Measurements from ENCODE around the gene RAB3A. TPM values are rescaled to one million over a fixed set of nuclear protein-coding genes. Genes with fewer than 3 reads are reported as not detected.
A peak's percentile ranks its signal among the peaks of the same experiment; 100 is the strongest.

Gene RAB3A
- total RNA-seq, 1 experiment from 2014 or later: 4.0 TPM

DNA sequence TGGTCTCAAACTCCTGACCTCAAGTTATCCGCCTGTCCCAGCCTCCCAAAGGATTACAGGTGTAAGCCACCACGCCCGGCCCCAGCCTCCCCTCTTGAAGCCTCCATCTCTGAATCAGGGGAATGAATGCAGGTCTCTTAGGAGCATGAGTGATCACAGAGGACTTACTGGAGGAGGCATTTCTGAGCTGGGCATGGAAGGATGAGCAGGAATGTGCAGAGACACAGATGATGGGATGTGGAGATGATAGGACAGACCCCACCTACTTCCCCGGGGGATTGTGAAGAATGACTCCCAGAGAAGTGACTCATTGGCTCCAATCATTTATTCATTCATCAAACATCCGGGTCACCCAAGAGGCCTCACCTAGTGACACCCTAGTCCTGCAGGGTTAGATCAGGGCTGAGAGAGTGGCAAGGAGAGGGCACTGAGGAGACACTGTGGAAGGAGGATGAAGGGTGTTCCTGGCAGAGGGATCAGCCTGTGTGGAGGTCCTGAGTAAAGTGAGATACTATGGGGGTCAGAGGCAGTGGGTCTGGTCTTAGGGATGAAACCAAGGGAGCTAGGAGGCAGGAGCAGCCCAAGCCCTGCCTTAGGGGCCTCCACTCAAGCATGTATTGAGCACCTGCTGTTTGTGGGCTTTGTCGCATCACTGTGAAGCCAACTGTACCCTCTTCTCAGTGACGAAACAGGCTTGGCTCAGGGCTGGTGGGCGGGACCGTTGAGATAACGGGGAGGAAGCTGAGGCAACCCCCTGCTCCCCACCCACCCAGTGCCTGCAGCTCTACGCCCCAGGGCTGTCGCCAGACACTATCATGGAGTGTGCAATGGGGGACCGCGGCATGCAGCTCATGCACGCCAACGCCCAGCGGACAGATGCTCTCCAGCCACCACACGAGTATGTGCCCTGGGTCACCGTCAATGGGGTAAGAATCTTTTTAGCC lies 27.2 kb downstream of the RAB3A start:
- Histone ChIP-seq H3K9me3 (ENCODE audit: insufficient read depth, low read depth) (no peaks in the 10 kb centered on the region), H4K20me1 (ENCODE audit: insufficient read depth) (no peaks in the 10 kb centered on the region), H3K9me2 (ENCODE audit: insufficient read depth) (no peaks in the 10 kb centered on the region), H3K79me2 (ENCODE audit: low read depth) (no peaks in the 10 kb centered on the region), H3K36me3 (ENCODE audit: low read depth) (no peaks in the 10 kb centered on the region), H3K4me1 (replicated peaks; ENCODE audit: insufficient read depth) (peaks cover 15% of the 10 kb centered on the region), H3K27ac (no peak overlapping the region), H3K4me2 (no peak overlapping the region), H2AFZ (no peak overlapping the region), H3K4me3 (no peak overlapping the region), H3F3A (ENCODE audit: insufficient read depth, low read depth) (peaks cover 40% of the 10 kb centered on the region; the same call in 1 of the 2 replicates), H3K27me3 (ENCODE audit: insufficient read depth, low read depth) (no peaks in the 10 kb centered on the region)
- no peak for DNase-seq
- BruUV-seq (replicated peaks): no TSS peak
- ChIA-PET CTCF (interaction anchor here (0.5 kb wide), 1 partner anchor 373 kb away, joined by 12 read pairs; no protein-coding TSS in a partner anchor), POLR2A (ENCODE audit: unreplicated experiment) (no interaction called here)
- TF ChIP-seq EZH2 (IDR thresholded peaks at IDR 0.05; ENCODE audit: low read depth): no peak
- TF ChIP-seq, protein P1, sequence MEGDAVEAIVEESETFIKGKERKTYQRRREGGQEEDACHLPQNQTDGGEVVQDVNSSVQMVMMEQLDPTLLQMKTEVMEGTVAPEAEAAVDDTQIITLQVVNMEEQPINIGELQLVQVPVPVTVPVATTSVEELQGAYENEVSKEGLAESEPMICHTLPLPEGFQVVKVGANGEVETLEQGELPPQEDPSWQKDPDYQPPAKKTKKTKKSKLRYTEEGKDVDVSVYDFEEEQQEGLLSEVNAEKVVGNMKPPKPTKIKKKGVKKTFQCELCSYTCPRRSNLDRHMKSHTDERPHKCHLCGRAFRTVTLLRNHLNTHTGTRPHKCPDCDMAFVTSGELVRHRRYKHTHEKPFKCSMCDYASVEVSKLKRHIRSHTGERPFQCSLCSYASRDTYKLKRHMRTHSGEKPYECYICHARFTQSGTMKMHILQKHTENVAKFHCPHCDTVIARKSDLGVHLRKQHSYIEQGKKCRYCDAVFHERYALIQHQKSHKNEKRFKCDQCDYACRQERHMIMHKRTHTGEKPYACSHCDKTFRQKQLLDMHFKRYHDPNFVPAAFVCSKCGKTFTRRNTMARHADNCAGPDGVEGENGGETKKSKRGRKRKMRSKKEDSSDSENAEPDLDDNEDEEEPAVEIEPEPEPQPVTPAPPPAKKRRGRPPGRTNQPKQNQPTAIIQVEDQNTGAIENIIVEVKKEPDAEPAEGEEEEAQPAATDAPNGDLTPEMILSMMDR (conservative IDR thresholded peaks at IDR 0.05): no peak
- intact Hi-C loops (cut with micrococcal nuclease; ENCODE audit: unreplicated experiment): no loop called here

DNA sequence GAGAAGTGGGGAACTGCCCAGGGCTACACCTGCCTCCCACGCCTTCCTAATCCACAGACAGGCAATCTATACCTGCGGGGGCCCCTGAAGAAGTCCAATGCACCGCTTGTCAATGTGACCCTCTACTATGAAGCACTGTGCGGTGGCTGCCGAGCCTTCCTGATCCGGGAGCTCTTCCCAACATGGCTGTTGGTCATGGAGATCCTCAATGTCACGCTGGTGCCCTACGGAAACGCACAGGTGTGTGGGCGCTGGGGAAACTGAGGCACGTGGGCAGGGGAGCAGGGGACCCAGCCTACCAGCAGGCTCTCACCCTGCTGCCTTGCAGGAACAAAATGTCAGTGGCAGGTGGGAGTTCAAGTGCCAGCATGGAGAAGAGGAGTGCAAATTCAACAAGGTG lies 28.9 kb downstream of the RAB3A start:
- Histone ChIP-seq H3K27ac (no peak overlapping the region), H3F3A (ENCODE audit: insufficient read depth, low read depth) (peaks cover 53% of the 10 kb centered on the region), H3K79me2 (ENCODE audit: low read depth) (no peaks in the 10 kb centered on the region), H3K4me3 (peak overlapping the region; percentile 66; the same call in 1 of the 2 replicates), H3K9me3 (ENCODE audit: insufficient read depth, low read depth) (no peaks in the 10 kb centered on the region), H3K4me2 (peak overlapping the region; percentile 90), H2AFZ (0 out of 2 replicates have a peak overlapping the region, but pooled peaks have one; percentile 85), H3K36me3 (ENCODE audit: low read depth) (no peaks in the 10 kb centered on the region), H3K4me1 (replicated peaks; ENCODE audit: insufficient read depth) (peaks cover 15% of the 10 kb centered on the region), H4K20me1 (ENCODE audit: insufficient read depth) (no peaks in the 10 kb centered on the region), H3K27me3 (ENCODE audit: insufficient read depth, low read depth) (no peaks in the 10 kb centered on the region), H3K9me2 (ENCODE audit: insufficient read depth) (no peaks in the 10 kb centered on the region)
- BruUV-seq (replicated peaks): no TSS peak
- no peak for DNase-seq
- no peak for TF ChIP-seq EZH2 (IDR thresholded peaks at IDR 0.05; ENCODE audit: low read depth)
- TF ChIP-seq, protein P1 (conservative IDR thresholded peaks at IDR 0.05): no peak
- intact Hi-C loops (cut with micrococcal nuclease; ENCODE audit: unreplicated experiment): loop anchor here (1.0 to 5.0 kb wide), 2 partner anchors 17 to 168 kb away; partner anchors contain the start of gene ARRDC2
- POLR2A ChIA-PET (ENCODE audit: unreplicated experiment): no interaction called here
- CTCF ChIA-PET: no interaction called here

GRCh38 chr19:18173572-18174288 lies 30.1 kb downstream of the RAB3A start, which contains the start of gene IFI30:
Gene IFI30, plus strand, starts transcription at chr19:18173813. Its CDS starts 29 bp downstream, at chr19:18173842.
- CTCF ChIA-PET: interaction anchor here (0.7 to 1.0 kb wide), 2 partner anchors 18 to 79 kb away, joined by 4 read pairs; no protein-coding TSS in a partner anchor

More at GRCh38 chr19:18173572-18174288, 30.1 kb downstream of the RAB3A start, which contains the start of gene IFI30:
- Histone ChIP-seq H3K27me3 (ENCODE audit: insufficient read depth, low read depth) (no peaks in the 10 kb centered on the region), H3K9me3 (ENCODE audit: insufficient read depth, low read depth) (no peaks in the 10 kb centered on the region), H3F3A (ENCODE audit: insufficient read depth, low read depth) (peaks cover 56% of the 10 kb centered on the region), H3K27ac (peak within 1 kb of the TSS; percentile 11; the same call in 1 of the 2 replicates), H2AFZ (peak within 1 kb of the TSS; percentile 85), H3K79me2 (ENCODE audit: low read depth) (no peaks in the 10 kb centered on the region), H3K36me3 (ENCODE audit: low read depth) (no peaks in the 10 kb centered on the region), H4K20me1 (ENCODE audit: insufficient read depth) (no peaks in the 10 kb centered on the region), H3K4me3 (peak within 1 kb of the TSS; percentile 66), H3K9me2 (ENCODE audit: insufficient read depth) (no peaks in the 10 kb centered on the region), H3K4me2 (peak within 1 kb of the TSS; percentile 90), H3K4me1 (replicated peaks; ENCODE audit: insufficient read depth) (peaks cover 15% of the 10 kb centered on the region)
- TF ChIP-seq EZH2 (IDR thresholded peaks at IDR 0.05; ENCODE audit: low read depth): no peak
- TF ChIP-seq, protein P1 (conservative IDR thresholded peaks at IDR 0.05): no peak
- DNase-seq: peak; percentile 63 to 84
- POLR2A ChIA-PET (ENCODE audit: unreplicated experiment): no interaction called here
- intact Hi-C loops (cut with micrococcal nuclease; ENCODE audit: unreplicated experiment): loop anchor here (1.0 to 5.0 kb wide), 2 partner anchors 19 to 166 kb away; partner anchors contain the start of gene ARRDC2
- BruUV-seq (replicated peaks): TSS peak; percentile 51
